Urothelium cell line (cell line): ENCODE results near the gene TFEB.

Experiments
- DNase-seq: peaks from one replicate; pipeline ENCODE4 v3.0.0; 2011; ENCODE audit warnings: low spot score, mixed read lengths
- FAIRE-seq: peaks from 2 replicates; lab custom pipeline; 2011; peaks lifted over from hg19 to GRCh38; lab: Jason Lieb, UNC

The TFEB gene

GRCh38 chr6:41724228-41724580 is 11.2 kb downstream of the TFEB start:
- FAIRE-seq: no peak

GRCh38 chr6:41723530-41724227 is 11.7 kb downstream of the TFEB start:
- FAIRE-seq (peak; percentile 65), DNase-seq (peak; percentile 98)

More at GRCh38 chr6:41724228-41724580, 11.2 kb downstream of the TFEB start:
- DNase-seq: no peak

DNA sequence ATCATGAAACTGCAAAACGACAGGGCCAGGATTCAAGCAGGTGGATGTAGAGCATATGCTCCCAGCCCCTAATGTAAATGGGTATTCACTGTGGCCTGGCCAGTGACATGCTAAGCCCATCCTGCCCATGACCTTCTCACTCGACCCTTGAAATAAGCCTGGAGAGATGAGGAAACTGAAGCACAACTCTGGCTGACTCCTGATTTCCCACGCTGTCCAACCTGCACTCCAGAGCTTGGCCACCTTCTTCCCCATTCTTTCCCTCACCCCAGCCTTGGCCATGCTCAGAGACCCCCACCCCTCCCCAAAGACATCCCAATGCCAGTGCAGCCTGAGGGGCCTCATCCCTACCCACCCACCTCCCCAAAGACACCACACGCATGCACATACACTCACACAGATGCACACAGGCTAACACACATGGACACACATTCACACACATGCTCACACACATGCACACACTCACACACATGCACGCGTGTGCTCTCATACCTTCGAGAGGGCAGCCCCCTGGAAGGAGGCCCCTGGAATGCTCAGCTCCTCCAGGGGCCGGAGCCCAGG is 12.4 kb downstream of the TFEB start:
- no peak for FAIRE-seq
- DNase-seq: no peak

GRCh38 chr6:41721414-41721813 is 14.0 kb downstream of the TFEB start:
- no peak for DNase-seq
- no peak for FAIRE-seq

- no peak for FAIRE-seq
These were observed 14.6 kb downstream of the TFEB start for GRCh38 chr6:41720783-41721182.

DNA sequence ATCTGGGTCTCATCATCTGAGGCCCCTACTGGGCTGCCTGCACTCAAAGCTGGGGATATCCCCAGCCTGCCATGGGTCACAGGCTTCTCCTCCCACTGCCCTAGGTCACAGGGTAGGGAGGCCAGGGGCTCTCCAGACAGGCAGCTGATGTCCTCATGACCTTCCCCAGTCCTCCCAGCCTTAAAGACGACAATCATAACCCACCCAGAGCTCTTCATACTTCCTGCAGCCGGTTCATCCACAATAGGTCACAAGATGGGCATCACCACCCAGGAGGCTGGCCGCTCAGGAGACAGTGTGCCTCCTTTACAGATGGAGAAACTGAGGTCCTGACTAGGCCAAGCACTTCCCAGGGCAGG is 15.2 kb downstream of the TFEB start:
- no peak for DNase-seq
- no peak for FAIRE-seq

More at GRCh38 chr6:41720783-41721182, 14.6 kb downstream of the TFEB start:
- DNase-seq: no peak

- FAIRE-seq (no peak), DNase-seq (no peak)
These were observed 15.8 kb downstream of the TFEB start for GRCh38 chr6:41719436-41720261.

DNA sequence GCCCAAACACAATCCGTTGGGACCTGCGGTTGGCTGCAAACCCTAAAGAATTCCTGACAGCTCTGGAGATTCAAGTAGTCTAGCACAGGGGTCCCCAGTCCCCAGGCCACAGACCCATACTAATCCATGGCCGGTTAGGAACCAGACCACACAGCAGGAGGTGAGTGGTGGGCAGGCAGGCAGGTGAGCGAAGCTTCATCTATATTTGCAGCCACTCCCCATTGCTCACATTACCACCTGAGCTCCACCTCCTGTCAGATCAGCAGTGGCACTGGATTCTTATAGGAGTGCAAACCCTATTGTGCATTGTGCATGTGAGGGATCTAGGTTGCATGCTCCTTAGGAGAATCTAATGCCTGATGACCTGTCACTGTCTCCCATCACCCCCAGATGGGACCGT is 16.6 kb downstream of the TFEB start:
- FAIRE-seq (no peak), DNase-seq (no peak)

DNA sequence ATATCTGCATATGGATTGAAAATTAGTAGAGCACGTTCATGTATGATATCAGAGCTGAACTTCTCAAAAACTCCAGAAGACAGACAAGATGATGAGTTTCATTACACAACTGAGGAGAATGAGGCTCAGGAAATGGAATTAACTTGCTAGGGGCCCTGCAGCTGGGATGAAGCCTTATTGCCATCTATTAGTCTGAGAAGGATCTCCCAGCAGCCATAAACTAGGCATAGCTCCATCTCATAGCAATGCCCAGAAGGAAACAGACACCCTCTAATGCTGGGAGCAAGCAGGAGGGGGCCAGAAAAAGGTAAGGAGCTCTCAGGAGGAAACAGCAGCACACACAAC is 18.0 kb downstream of the TFEB start:
- DNase-seq (no peak), FAIRE-seq (no peak)

- DNase-seq: no peak
- no peak for FAIRE-seq
These were observed 18.7 kb downstream of the TFEB start for GRCh38 chr6:41716516-41717391.

DNA sequence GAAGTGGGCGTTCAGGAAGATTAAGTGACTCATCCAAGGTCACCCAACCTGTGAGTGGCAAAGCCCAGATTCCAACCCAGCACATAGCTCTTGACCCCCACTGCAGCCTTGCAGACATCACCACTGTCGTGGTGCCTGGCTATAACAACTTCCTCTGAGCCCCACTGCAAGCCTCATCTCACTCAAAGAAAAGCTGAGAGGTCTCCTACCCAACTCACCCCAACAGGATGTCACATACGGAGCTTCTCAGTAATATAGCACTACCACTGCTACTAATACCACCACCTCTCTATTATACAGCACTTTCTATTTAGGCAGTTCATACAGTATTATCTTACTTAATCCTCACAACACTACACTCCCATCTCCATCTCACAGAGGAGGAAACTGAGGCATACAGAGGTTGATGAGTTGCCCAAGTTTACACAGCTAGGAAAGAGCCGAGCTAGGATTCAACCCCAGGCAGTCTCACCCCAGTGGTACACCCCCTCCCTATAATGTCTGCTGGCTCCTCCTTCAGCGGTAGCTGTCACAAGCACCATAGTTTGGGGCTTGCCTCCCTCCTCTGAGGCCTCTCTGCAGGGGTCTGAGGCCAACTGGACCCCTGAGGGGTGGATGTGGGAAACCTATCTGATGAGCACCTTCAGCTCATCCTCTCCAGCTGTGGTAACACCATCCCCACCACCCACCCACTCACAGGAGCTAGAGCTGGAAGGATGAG is 19.5 kb downstream of the TFEB start:
- no peak for DNase-seq
- no peak for FAIRE-seq

DNA sequence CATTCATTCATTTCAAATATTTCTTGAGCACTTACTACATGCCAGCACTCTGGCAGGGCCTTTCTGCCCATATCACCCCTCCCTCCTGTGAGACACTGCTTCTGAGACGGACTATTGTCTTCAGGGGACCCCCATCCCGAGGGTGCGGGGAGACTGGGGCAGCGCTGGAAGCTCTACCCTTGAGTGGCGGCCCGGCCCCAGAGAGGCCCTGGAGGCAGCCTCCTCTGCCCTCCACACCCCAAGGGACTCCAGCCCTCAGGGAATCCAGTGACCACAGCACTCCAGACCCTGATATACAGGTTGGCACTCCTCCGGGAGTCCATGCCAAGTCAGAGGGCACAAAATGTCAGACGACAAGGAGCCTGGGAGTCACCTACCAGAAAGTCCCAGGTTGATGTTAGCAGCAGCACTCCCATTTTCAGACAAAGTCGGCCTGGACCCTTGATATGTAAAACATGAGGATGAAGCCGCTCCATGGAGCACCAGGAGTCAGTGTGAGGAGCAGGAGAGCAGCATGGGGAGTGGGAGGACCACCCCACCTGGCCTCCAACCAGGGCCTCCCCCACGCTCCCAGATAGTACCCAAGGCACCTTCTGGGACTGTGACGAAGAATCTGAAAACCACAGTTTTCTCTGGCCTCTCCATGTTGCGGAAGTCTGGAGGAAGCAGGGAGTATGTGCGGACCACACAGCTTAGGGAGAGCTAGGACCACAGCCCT is 20.7 kb downstream of the TFEB start:
- no peak for FAIRE-seq
- no peak for DNase-seq

GRCh38 chr6:41713650-41714291 is 21.6 kb downstream of the TFEB start:
- DNase-seq (no peak), FAIRE-seq (peak; percentile 87)

GRCh38 chr6:41713159-41713649 is 22.2 kb downstream of the TFEB start:
- peak; percentile 81 for DNase-seq
- FAIRE-seq: peak; percentile 35

GRCh38 chr6:41712651-41713103 is 22.7 kb downstream of the TFEB start:
- FAIRE-seq: no peak
- peak; percentile 71 for DNase-seq

GRCh38 chr6:41711323-41712038 is 23.9 kb downstream of the TFEB start:
- DNase-seq (no peak), FAIRE-seq (no peak)

- no peak for FAIRE-seq
- no peak for DNase-seq
These were observed 26.0 kb downstream of the TFEB start for GRCh38 chr6:41709375-41709774.

- FAIRE-seq: no peak
These were observed 26.6 kb downstream of the TFEB start for GRCh38 chr6:41708856-41709255.

More at GRCh38 chr6:41708856-41709255, 26.6 kb downstream of the TFEB start:
- no peak for DNase-seq
